Tibial nerve (tissue), 4 donors: Measurements from ENCODE around the gene RITA1. TPM values are rescaled to one million over a fixed set of nuclear protein-coding genes. Genes with fewer than 3 reads are reported as not detected.
"Not testable (repeated sequence)": the region's sequence is repeated elsewhere in the genome, so short reads cannot be mapped to it uniquely, and the experiment has no call there.

Experiments
- DNase-seq, 2 donors: peaks; one replicate each; pipeline ENCODE4 v3.0.0-alpha.2; 2019; ENCODE audit warnings: low spot score in 2 of 2
- H3K27ac ChIP-seq, 4 donors: fragments of 200-600 bp; sonication (generic) in 3 of 4; one replicate each; pipeline ENCODE4 v1.5.1; 2017 to 2019; ENCODE audit warnings: mild to moderate bottlenecking in 1 of 4
- H3K27me3 ChIP-seq, 2 donors: fragments of 200-600 bp; sonication (generic) in 1 of 2; one replicate each; pipeline versions ENCODE4 v1.5.1 to v1.6.0; 2017 to 2019
- H3K36me3 ChIP-seq, 3 donors: fragments of 200-600 bp; sonication (generic); one replicate each; pipeline ENCODE4 v1.5.1; 2018 to 2019
- H3K4me1 ChIP-seq, 4 donors: fragments of 200-600 bp; sonication (generic) in 3 of 4; one replicate each; pipeline ENCODE4 v1.5.1; 2017 to 2019
- H3K4me3 ChIP-seq, 4 donors: fragments of 200-600 bp; sonication (generic) in 3 of 4; one replicate each; pipeline ENCODE4 v1.5.1; 2017 to 2019; ENCODE audit warnings: mild to moderate bottlenecking in 1 of 4, moderate library complexity in 1 of 4
- H3K9me3 ChIP-seq, 4 donors: fragments of 200-600 bp; sonication (generic) in 3 of 4; one replicate each; pipeline ENCODE4 v1.5.1; 2017 to 2019
- CTCF ChIP-seq, 5 experiments: fragments of 200-600 bp in 3 of 5; fragments of 450-650 bp in 2 of 5; sonication (generic) in 3 of 5; IDR thresholded peaks; one replicate each; pipeline ENCODE4 v1.5.1; 2016 to 2019; ENCODE audit warnings: antibody characterized with exemption in 5 of 5, mild to moderate bottlenecking in 3 of 5, moderate library complexity in 2 of 5
- EP300 ChIP-seq, 2 donors: sonication (generic); formaldehyde crosslinking; IDR thresholded peaks; one replicate each; pipeline ENCODE4 v1.6.1; 2017; ENCODE audit warnings: antibody characterized with exemption in 2 of 2, mild to moderate bottlenecking in 1 of 2
- POLR2A ChIP-seq, 2 donors: fragments of 450-650 bp; IDR thresholded peaks; one replicate each; pipeline ENCODE4 v1.6.1; 2017; ENCODE audit warnings: antibody characterized with exemption in 2 of 2, mild to moderate bottlenecking in 2 of 2, moderate library complexity in 2 of 2
- WGBS, 2 donors: methylation state at CpG; one replicate each; pipeline ENCODE4 v1.1.5; 2018; 5-methylcytosine and 5-hydroxymethylcytosine counted together
- total RNA-seq, 4 donors: library from RNA; depleted of rRNA; stranded (reverse); fragments of >200 nt; gene quantifications; one replicate each; pipeline ENCODE4 v1.1.0, GENCODE V29; 2016

RITA1 gene
- total RNA-seq, 4 donors from 2014 or later, result 8.3 to 27.5 (median 14.1) TPM

GRCh38 chr12:113202300-113203075 is 17.0 kb downstream of the RITA1 start:
- Histone ChIP-seq H3K27ac (no peak overlapping the region), H3K4me1 (peaks cover 0 to 7% (median 0%) of the 10 kb centered on the region in 4 donors), H3K9me3 (no peaks in the 10 kb centered on the region), H3K27me3 (no peaks in the 10 kb centered on the region), H3K4me3 (no peak overlapping the region), H3K36me3 (no peaks in the 10 kb centered on the region)
- TF ChIP-seq EP300 (IDR thresholded peaks at IDR 0.05) (no peak), POLR2A (IDR thresholded peaks at IDR 0.05) (no peak), CTCF (IDR thresholded peaks at IDR 0.05) (no peak)
- WGBS, 2 donors, result 75 to 81% methylated on average over 2 to 4 of the region's 4 CpGs
- no peak for DNase-seq

- Histone ChIP-seq H3K27ac (peak overlapping the region in 1 of 4 donors; percentile 48), H3K4me3 (no peak overlapping the region), H3K36me3 (no peaks in the 10 kb centered on the region), H3K4me1 (peaks cover 0 to 18% (median 4%) of the 10 kb centered on the region in 4 donors), H3K9me3 (no peaks in the 10 kb centered on the region), H3K27me3 (no peaks in the 10 kb centered on the region)
- 83 to 86% methylated on average over 8 of the region's 8 CpGs for WGBS, 2 donors
- no peak for TF ChIP-seq POLR2A (IDR thresholded peaks at IDR 0.05)
- TF ChIP-seq EP300 (IDR thresholded peaks at IDR 0.05), result no peak
- no peak for TF ChIP-seq CTCF (IDR thresholded peaks at IDR 0.05)
- no peak for DNase-seq
These were observed 18.6 kb downstream of the RITA1 start for GRCh38 chr12:113203852-113204760.

GRCh38 chr12:113204804-113205203 is 19.3 kb downstream of the RITA1 start:
- H3K36me3 ChIP-seq, result no peaks in the 10 kb centered on the region
- WGBS, 2 donors, result 68 to 77% methylated on average over 3 of the region's 3 CpGs
- no peak for TF ChIP-seq CTCF (IDR thresholded peaks at IDR 0.05)
- no peak for TF ChIP-seq EP300 (IDR thresholded peaks at IDR 0.05)
- TF ChIP-seq POLR2A (IDR thresholded peaks at IDR 0.05), result no peak

GRCh38 chr12:113206802-113207201 is 21.3 kb downstream of the RITA1 start:
- H3K36me3 ChIP-seq, H3K9me3 ChIP-seq, DNase-seq, H3K4me3 ChIP-seq, H3K27ac ChIP-seq, H3K27me3 ChIP-seq: not testable (repeated sequence)
- peaks cover 0 to 18% (median 6%) of the 10 kb centered on the region in 4 donors for H3K4me1 ChIP-seq
- WGBS, 2 donors, result 94 to 95% methylated on average over 5 of the region's 5 CpGs

More at GRCh38 chr12:113204804-113205203, 19.3 kb downstream of the RITA1 start:
- H3K4me3 ChIP-seq, result no peak overlapping the region
- H3K27me3 ChIP-seq, result no peaks in the 10 kb centered on the region
- DNase-seq, result no peak
- no peaks in the 10 kb centered on the region for H3K9me3 ChIP-seq
- peaks cover 0 to 18% (median 6%) of the 10 kb centered on the region in 4 donors for H3K4me1 ChIP-seq
- peak overlapping the region in 1 of 4 donors; percentile 48 for H3K27ac ChIP-seq

- no peaks in the 10 kb centered on the region for H3K36me3 ChIP-seq
- no peak for DNase-seq
- TF ChIP-seq POLR2A (IDR thresholded peaks at IDR 0.05) (no peak), EP300 (IDR thresholded peaks at IDR 0.05) (no peak), CTCF (IDR thresholded peaks at IDR 0.05) (no peak)
- H3K9me3 ChIP-seq, result no peaks in the 10 kb centered on the region
- peak overlapping the region in 1 of 4 donors; percentile 58 for H3K27ac ChIP-seq
- peaks cover 0 to 18% (median 6%) of the 10 kb centered on the region in 4 donors for H3K4me1 ChIP-seq
- no peaks in the 10 kb centered on the region for H3K27me3 ChIP-seq
- 74 to 76% methylated on average over 6 of the region's 6 CpGs for WGBS, 2 donors
- H3K4me3 ChIP-seq, result no peak overlapping the region
These were observed 22.1 kb downstream of the RITA1 start for GRCh38 chr12:113207613-113208040.
